ENCODE results near the gene FLT3.

The FLT3 gene

GRCh38 chr13:28058866-28059613 lies 41.3 kb downstream of the FLT3 start:
- Histone ChIP-seq H3K79me2 (no peaks in the 10 kb centered on the region), H3K4me1 (no peaks in the 10 kb centered on the region), H3K9me3 (ENCODE audit: control insufficient read depth, low read length) (no peaks in the 10 kb centered on the region), H3K4me2 (ENCODE audit: low read length) (no peak overlapping the region), H3K4me3 (ENCODE audit: low read depth, low read length) (no peak overlapping the region), H3K36me3 (ENCODE audit: control insufficient read depth, insufficient read depth, low read length) (no peaks in the 10 kb centered on the region), H3K9ac (no peak overlapping the region), H2AFZ (no peak overlapping the region), H3K27me3 (ENCODE audit: control insufficient read depth, insufficient read depth, low read length) (no peaks in the 10 kb centered on the region), H3K27ac (no peak overlapping the region)
- no peak for TF ChIP-seq CTCF (IDR thresholded peaks at IDR 0.05)

GRCh38 chr13:28056970-28057712 lies 43.2 kb downstream of the FLT3 start:
- no peaks in the 10 kb centered on the region for H3K36me3 ChIP-seq (ENCODE audit: control insufficient read depth, insufficient read depth, low read length)
- TF ChIP-seq CTCF (IDR thresholded peaks at IDR 0.05): no peak
- H2AFZ ChIP-seq: no peak overlapping the region

GRCh38 chr13:28056426-28056825 lies 44.0 kb downstream of the FLT3 start:
- no peaks in the 10 kb centered on the region for H3K79me2 ChIP-seq
- no peaks in the 10 kb centered on the region for H3K4me1 ChIP-seq
- no peak overlapping the region for H2AFZ ChIP-seq
- H3K27ac ChIP-seq: no peak overlapping the region
- H3K4me2 ChIP-seq (ENCODE audit: low read length): no peak overlapping the region
- H3K4me3 ChIP-seq (ENCODE audit: low read depth, low read length): no peak overlapping the region
- no peaks in the 10 kb centered on the region for H3K9me3 ChIP-seq (ENCODE audit: control insufficient read depth, low read length)
- no peaks in the 10 kb centered on the region for H3K36me3 ChIP-seq (ENCODE audit: control insufficient read depth, insufficient read depth, low read length)
- H3K27me3 ChIP-seq (ENCODE audit: control insufficient read depth, insufficient read depth, low read length): no peaks in the 10 kb centered on the region
- no peak for TF ChIP-seq CTCF (IDR thresholded peaks at IDR 0.05)
- H3K9ac ChIP-seq: no peak overlapping the region

More at GRCh38 chr13:28056970-28057712, 43.2 kb downstream of the FLT3 start:
- no peak overlapping the region for H3K27ac ChIP-seq
- H3K9me3 ChIP-seq (ENCODE audit: control insufficient read depth, low read length): no peaks in the 10 kb centered on the region
- no peak overlapping the region for H3K4me3 ChIP-seq (ENCODE audit: low read depth, low read length)
- no peak overlapping the region for H3K4me2 ChIP-seq (ENCODE audit: low read length)
- H3K27me3 ChIP-seq (ENCODE audit: control insufficient read depth, insufficient read depth, low read length): no peaks in the 10 kb centered on the region
- H3K79me2 ChIP-seq: no peaks in the 10 kb centered on the region
- no peaks in the 10 kb centered on the region for H3K4me1 ChIP-seq
- H3K9ac ChIP-seq: no peak overlapping the region

- TF ChIP-seq CTCF (IDR thresholded peaks at IDR 0.05): no peak
- H3K4me1 ChIP-seq: no peaks in the 10 kb centered on the region
- H3K4me3 ChIP-seq (ENCODE audit: low read depth, low read length): no peak overlapping the region
- no peaks in the 10 kb centered on the region for H3K36me3 ChIP-seq (ENCODE audit: control insufficient read depth, insufficient read depth, low read length)
- no peak overlapping the region for H3K4me2 ChIP-seq (ENCODE audit: low read length)
- H2AFZ ChIP-seq: no peak overlapping the region
- H3K27me3 ChIP-seq (ENCODE audit: control insufficient read depth, insufficient read depth, low read length): no peaks in the 10 kb centered on the region
- no peak overlapping the region for H3K27ac ChIP-seq
- H3K9me3 ChIP-seq (ENCODE audit: control insufficient read depth, low read length): no peaks in the 10 kb centered on the region
- H3K79me2 ChIP-seq: no peaks in the 10 kb centered on the region
- H3K9ac ChIP-seq: no peak overlapping the region
Measured at GRCh38 chr13:28055357-28055756, 45.0 kb downstream of the FLT3 start.
